Ishikawa (cell line): ENCODE data around the gene BRAP.

ENCODE experiments used
- CREB1 ChIP-seq: IDR thresholded peaks from 2 replicates; pipeline ENCODE4 v1.6.1; 2012; ENCODE audit warnings: low read depth
- EGR1 ChIP-seq: IDR thresholded peaks from 2 replicates; pipeline ENCODE4 v1.6.1; 2012
- RAD21 ChIP-seq: IDR thresholded peaks from 2 replicates; pipeline ENCODE4 v1.6.1; 2012; ENCODE audit warnings: low read depth
- TAF1 ChIP-seq: IDR thresholded peaks from 2 replicates; pipeline ENCODE4 v1.6.1; 2012; ENCODE audit warnings: low read depth, mild to moderate bottlenecking
- TF ChIP-seq, protein P1 (sequence below): IDR thresholded peaks from 2 replicates; pipeline ENCODE4 v1.6.1; 2012
- TF ChIP-seq, protein P2 (sequence below): IDR thresholded peaks from 2 replicates; pipeline ENCODE4 v1.6.1; 2012; ENCODE audit warnings: low read depth, mild to moderate bottlenecking

DNA sequence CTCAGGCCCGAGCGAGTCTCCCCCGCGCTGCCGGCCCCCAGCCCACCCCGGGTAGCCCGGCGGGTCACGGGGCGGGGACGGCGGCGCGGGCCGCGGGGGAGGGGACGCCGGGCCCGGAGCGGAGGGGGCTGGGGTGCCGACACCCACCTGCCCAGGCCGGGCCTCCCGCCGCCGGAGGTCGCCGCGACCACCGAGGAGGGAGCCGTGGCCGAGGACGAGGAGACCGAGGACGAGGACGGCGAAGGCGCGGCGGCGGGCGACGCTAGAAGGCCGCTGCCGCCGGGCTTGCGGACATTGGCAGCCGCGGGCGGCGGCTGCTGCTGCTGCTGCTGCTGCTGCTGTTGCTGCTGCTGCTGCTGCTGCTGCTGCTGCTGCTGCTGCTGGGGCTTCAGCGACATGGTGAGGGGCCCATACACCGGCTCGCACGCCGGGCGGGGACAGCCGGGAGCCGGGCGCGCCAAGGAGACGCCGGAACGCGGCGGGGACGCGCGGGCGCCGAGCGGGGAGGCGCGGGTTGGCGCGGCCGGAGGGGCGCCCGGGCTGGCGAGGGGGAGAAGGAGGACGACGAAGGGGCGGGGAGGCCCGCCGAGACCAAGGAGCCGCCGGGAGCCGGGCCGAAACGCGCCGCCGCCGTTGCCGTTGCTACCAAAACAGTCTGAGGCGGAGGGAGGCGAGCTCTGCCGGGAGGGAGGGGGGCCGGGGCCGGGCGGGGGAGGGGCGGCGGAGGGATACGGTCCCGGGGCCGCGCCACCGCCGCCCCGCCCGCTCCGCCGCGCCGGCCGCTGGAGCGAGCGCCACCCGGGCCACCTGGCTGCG lies 86.9 kb downstream of the BRAP start, which contains the start of gene ATXN2:
- TF ChIP-seq TAF1 = no peak
- TF ChIP-seq, protein P1, sequence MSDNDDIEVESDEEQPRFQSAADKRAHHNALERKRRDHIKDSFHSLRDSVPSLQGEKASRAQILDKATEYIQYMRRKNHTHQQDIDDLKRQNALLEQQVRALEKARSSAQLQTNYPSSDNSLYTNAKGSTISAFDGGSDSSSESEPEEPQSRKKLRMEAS = no peak
- TF ChIP-seq, protein P2, sequence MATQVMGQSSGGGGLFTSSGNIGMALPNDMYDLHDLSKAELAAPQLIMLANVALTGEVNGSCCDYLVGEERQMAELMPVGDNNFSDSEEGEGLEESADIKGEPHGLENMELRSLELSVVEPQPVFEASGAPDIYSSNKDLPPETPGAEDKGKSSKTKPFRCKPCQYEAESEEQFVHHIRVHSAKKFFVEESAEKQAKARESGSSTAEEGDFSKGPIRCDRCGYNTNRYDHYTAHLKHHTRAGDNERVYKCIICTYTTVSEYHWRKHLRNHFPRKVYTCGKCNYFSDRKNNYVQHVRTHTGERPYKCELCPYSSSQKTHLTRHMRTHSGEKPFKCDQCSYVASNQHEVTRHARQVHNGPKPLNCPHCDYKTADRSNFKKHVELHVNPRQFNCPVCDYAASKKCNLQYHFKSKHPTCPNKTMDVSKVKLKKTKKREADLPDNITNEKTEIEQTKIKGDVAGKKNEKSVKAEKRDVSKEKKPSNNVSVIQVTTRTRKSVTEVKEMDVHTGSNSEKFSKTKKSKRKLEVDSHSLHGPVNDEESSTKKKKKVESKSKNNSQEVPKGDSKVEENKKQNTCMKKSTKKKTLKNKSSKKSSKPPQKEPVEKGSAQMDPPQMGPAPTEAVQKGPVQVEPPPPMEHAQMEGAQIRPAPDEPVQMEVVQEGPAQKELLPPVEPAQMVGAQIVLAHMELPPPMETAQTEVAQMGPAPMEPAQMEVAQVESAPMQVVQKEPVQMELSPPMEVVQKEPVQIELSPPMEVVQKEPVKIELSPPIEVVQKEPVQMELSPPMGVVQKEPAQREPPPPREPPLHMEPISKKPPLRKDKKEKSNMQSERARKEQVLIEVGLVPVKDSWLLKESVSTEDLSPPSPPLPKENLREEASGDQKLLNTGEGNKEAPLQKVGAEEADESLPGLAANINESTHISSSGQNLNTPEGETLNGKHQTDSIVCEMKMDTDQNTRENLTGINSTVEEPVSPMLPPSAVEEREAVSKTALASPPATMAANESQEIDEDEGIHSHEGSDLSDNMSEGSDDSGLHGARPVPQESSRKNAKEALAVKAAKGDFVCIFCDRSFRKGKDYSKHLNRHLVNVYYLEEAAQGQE = peak; percentile 10; the same call in 1 of the 2 replicates
- no peak for TF ChIP-seq EGR1
- no peak for TF ChIP-seq CREB1
- no peak for TF ChIP-seq RAD21
